Left hindlimb (tissue), 1 donor: ENCODE data around the gene ADSL.

Source experiments
- DNase-seq: peaks from one replicate; pipeline ENCODE4 v3.0.0-alpha.2; 2018

ADSL gene

GRCh38 chr22:40406063-40406890 is 60.0 kb downstream of the ADSL start:
- no peak for DNase-seq

GRCh38 chr22:40407021-40407761 is 60.9 kb downstream of the ADSL start:
- peak; percentile 26 for DNase-seq

GRCh38 chr22:40407831-40408717 is 61.8 kb downstream of the ADSL start:
- no peak for DNase-seq

- DNase-seq: no peak
Observed at GRCh38 chr22:40408718-40409612, 62.7 kb downstream of the ADSL start.

GRCh38 chr22:40409613-40410113 is 63.4 kb downstream of the ADSL start:
- no peak for DNase-seq

GRCh38 chr22:40410272-40410671 is 64.0 kb downstream of the ADSL start:
- no peak for DNase-seq

GRCh38 chr22:40410731-40411505 is 64.6 kb downstream of the ADSL start:
- DNase-seq: no peak

GRCh38 chr22:40411506-40411861 is 65.2 kb downstream of the ADSL start:
- no peak for DNase-seq

GRCh38 chr22:40412441-40412840 is 66.1 kb downstream of the ADSL start:
- DNase-seq: no peak

GRCh38 chr22:40413873-40414272 is 67.6 kb downstream of the ADSL start:
- DNase-seq: no peak

- no peak for DNase-seq
Observed at GRCh38 chr22:40414311-40414710, 68.0 kb downstream of the ADSL start.

- DNase-seq: peak; percentile 29
Observed at GRCh38 chr22:40414838-40415505, 68.7 kb downstream of the ADSL start.

- DNase-seq: peak; percentile 33
Observed at GRCh38 chr22:40415531-40416266, 69.4 kb downstream of the ADSL start.

GRCh38 chr22:40416267-40416570 is 69.9 kb downstream of the ADSL start:
- no peak for DNase-seq

GRCh38 chr22:40416636-40417035 is 70.3 kb downstream of the ADSL start:
- no peak for DNase-seq

GRCh38 chr22:40417041-40417440 is 70.7 kb downstream of the ADSL start:
- no peak for DNase-seq

- DNase-seq: peak; percentile 29
Observed at GRCh38 chr22:40417881-40418280, 71.6 kb downstream of the ADSL start.

GRCh38 chr22:40418366-40419201 is 72.3 kb downstream of the ADSL start:
- peak; percentile 80 for DNase-seq

GRCh38 chr22:40419718-40420117 is 73.4 kb downstream of the ADSL start:
- no peak for DNase-seq
